GM21360 (cell line): ENCODE results near the gene SLC12A2.

Experiments
- ATAC-seq: cut with Tn5 transposase; IDR thresholded peaks from one replicate; pipeline ENCODE4 v1.9.1; 2021; ENCODE audit warnings: mild to moderate bottlenecking, moderate library complexity; ENCODE audit not compliant: unreplicated experiment

Gene SLC12A2

GRCh38 chr5:128097224-128097623, 13.7 kb downstream of the SLC12A2 start:
- no peak for ATAC-seq

GRCh38 chr5:128097781-128098180, 14.2 kb downstream of the SLC12A2 start:
- ATAC-seq = no peak

GRCh38 chr5:128099944-128100343, 16.4 kb downstream of the SLC12A2 start:
- no peak for ATAC-seq

- ATAC-seq = no peak
Measured at GRCh38 chr5:128100860-128101557, 17.4 kb downstream of the SLC12A2 start.

GRCh38 chr5:128101676-128102075, 18.1 kb downstream of the SLC12A2 start:
- no peak for ATAC-seq

GRCh38 chr5:128105203-128105602, 21.6 kb downstream of the SLC12A2 start:
- no peak for ATAC-seq

GRCh38 chr5:128109138-128109537, 25.6 kb downstream of the SLC12A2 start:
- ATAC-seq = no peak

- ATAC-seq = no peak
Measured at GRCh38 chr5:128109766-128110165, 26.2 kb downstream of the SLC12A2 start.

- ATAC-seq = no peak
Measured at GRCh38 chr5:128111818-128112448, 28.4 kb downstream of the SLC12A2 start.

GRCh38 chr5:128116445-128116844, 32.9 kb downstream of the SLC12A2 start:
- ATAC-seq = no peak

GRCh38 chr5:128118214-128118613, 34.6 kb downstream of the SLC12A2 start:
- ATAC-seq = no peak

- ATAC-seq = no peak
Measured at GRCh38 chr5:128121651-128122050, 38.1 kb downstream of the SLC12A2 start.

GRCh38 chr5:128123936-128124335, 40.4 kb downstream of the SLC12A2 start:
- ATAC-seq = no peak

GRCh38 chr5:128126241-128126640, 42.7 kb downstream of the SLC12A2 start:
- ATAC-seq = no peak

GRCh38 chr5:128132499-128132898, 48.9 kb downstream of the SLC12A2 start:
- no peak for ATAC-seq

- no peak for ATAC-seq
Measured at GRCh38 chr5:128135286-128135685, 51.7 kb downstream of the SLC12A2 start.

GRCh38 chr5:128143911-128144310, 60.3 kb downstream of the SLC12A2 start:
- no peak for ATAC-seq

- ATAC-seq = no peak
Measured at GRCh38 chr5:128144491-128144890, 60.9 kb downstream of the SLC12A2 start.

GRCh38 chr5:128146671-128147070, 63.1 kb downstream of the SLC12A2 start:
- no peak for ATAC-seq

- ATAC-seq = no peak
Measured at GRCh38 chr5:128154943-128155342, 71.4 kb downstream of the SLC12A2 start.

GRCh38 chr5:128155776-128156175, 72.2 kb downstream of the SLC12A2 start:
- no peak for ATAC-seq

- ATAC-seq = no peak
Measured at GRCh38 chr5:128156521-128156920, 73.0 kb downstream of the SLC12A2 start.

GRCh38 chr5:128158342-128158741, 74.8 kb downstream of the SLC12A2 start:
- ATAC-seq = no peak
